ENCODE measurements around the gene HRH2. TPM values are rescaled to one million over a fixed set of nuclear protein-coding genes. Genes with fewer than 3 reads are reported as not detected.

The HRH2 gene
- total and polyA plus RNA-seq, 2 donors (not counting 1 experiment from before 2014, with no cell fraction given): 0.46 TPM; not detected in 1

DNA sequence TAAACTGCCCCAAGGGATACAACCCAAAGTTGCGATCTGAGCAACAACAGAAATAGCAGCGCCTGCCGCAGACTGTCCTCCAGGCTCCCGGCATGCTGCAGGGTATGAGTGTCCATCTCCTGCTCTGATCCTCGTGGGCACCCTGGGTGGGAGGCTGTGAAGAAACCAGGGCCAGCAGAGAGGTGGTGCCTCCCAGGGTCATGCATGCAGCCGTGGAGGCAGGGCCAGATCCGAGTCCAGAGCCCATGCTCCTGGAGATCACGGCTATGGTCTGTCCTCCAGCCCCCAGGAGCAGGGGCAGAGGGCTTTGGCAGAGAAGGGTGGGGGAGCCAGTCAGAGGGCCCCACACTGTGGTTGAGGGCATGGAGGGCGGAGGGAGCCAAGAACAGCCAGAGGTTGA is 29.0 kb downstream of the HRH2 start:
- no peaks in the 10 kb centered on the region for H3K9me3 ChIP-seq (ENCODE audit: control extremely low read depth in 1 of 3, control insufficient read depth in 2 of 3, insufficient read depth in 1 of 3, low read length in 2 of 3)
- H3K4me2 ChIP-seq (replicated peaks; ENCODE audit: low read depth, low read length, poor library complexity, severe bottlenecking): no peak overlapping the region
- no peaks in the 10 kb centered on the region for H3K79me2 ChIP-seq (ENCODE audit: control insufficient read depth, insufficient read depth, low read length)
- Mint-ChIP-seq H3K27me3 (peaks cover 20% of the 10 kb centered on the region), H3K9me3 (ENCODE audit: insufficient read depth) (no peaks in the 10 kb centered on the region), H3K4me3 (no peak overlapping the region), H3K4me1 (no peaks in the 10 kb centered on the region), H3K27ac (no peak overlapping the region)
- H2AFZ ChIP-seq (ENCODE audit: insufficient read depth, low read depth, low read length, poor library complexity, severe bottlenecking): no peak overlapping the region
- intact Hi-C loops (cut with micrococcal nuclease): no loop called here
- no peak overlapping the region for H3K9ac ChIP-seq (ENCODE audit: low read length)
- no peak overlapping the region for H3K27ac ChIP-seq (ENCODE audit: low read length in 2 of 2)
- H4K20me1 ChIP-seq (ENCODE audit: control insufficient read depth, insufficient read depth, low read length, poor library complexity, severe bottlenecking): no peaks in the 10 kb centered on the region
- no peak for DNase-seq
- H3K36me3 ChIP-seq (replicated peaks in 1 of 2; ENCODE audit: control extremely low read depth in 1 of 2, control insufficient read depth in 1 of 2, extremely low read depth in 1 of 2, insufficient read depth in 2 of 2, low read length in 1 of 2): no peaks in the 10 kb centered on the region
- H3K4me1 ChIP-seq (ENCODE audit: control insufficient read depth in 2 of 2, insufficient read depth in 2 of 2, low read length in 2 of 2): no peaks in the 10 kb centered on the region
- POLR2A ChIA-PET: no interaction called here
- no peak for ATAC-seq (ENCODE audit: low read depth)
- TF ChIP-seq, protein P1, sequence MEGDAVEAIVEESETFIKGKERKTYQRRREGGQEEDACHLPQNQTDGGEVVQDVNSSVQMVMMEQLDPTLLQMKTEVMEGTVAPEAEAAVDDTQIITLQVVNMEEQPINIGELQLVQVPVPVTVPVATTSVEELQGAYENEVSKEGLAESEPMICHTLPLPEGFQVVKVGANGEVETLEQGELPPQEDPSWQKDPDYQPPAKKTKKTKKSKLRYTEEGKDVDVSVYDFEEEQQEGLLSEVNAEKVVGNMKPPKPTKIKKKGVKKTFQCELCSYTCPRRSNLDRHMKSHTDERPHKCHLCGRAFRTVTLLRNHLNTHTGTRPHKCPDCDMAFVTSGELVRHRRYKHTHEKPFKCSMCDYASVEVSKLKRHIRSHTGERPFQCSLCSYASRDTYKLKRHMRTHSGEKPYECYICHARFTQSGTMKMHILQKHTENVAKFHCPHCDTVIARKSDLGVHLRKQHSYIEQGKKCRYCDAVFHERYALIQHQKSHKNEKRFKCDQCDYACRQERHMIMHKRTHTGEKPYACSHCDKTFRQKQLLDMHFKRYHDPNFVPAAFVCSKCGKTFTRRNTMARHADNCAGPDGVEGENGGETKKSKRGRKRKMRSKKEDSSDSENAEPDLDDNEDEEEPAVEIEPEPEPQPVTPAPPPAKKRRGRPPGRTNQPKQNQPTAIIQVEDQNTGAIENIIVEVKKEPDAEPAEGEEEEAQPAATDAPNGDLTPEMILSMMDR (IDR thresholded peaks at IDR 0.05): no peak
- no peak for TF ChIP-seq EZH2 (IDR thresholded peaks at IDR 0.05; ENCODE audit: borderline replicate concordance, insufficient read depth, low read depth, low read length, poor library complexity, severe bottlenecking)
- 88% methylated on average over 9 of the region's 9 CpGs for WGBS (ENCODE audit: insufficient coverage)
- CTCF ChIA-PET: no interaction called here
- H3K27me3 ChIP-seq (replicated peaks in 1 of 4; ENCODE audit: control extremely low read depth in 1 of 4, control insufficient read depth in 3 of 4, insufficient read depth in 4 of 4, low read length in 3 of 4): peaks cover 0 to 7% (median 0%) of the 10 kb centered on the region in 4 experiments
- no peak overlapping the region for H3K4me3 ChIP-seq (ENCODE audit: control extremely low read depth in 1 of 5, extremely low read depth in 1 of 5, insufficient read depth in 1 of 5, low read depth in 2 of 5, low read length in 4 of 5)

GRCh38 chr5:175687231-175687701 is 29.4 kb downstream of the HRH2 start:
- ChIA-PET POLR2A (no interaction called here), CTCF (no interaction called here)
- no peaks in the 10 kb centered on the region for H3K4me1 ChIP-seq (ENCODE audit: control insufficient read depth in 2 of 2, insufficient read depth in 2 of 2, low read length in 2 of 2)
- peaks cover 0 to 7% (median 0%) of the 10 kb centered on the region in 4 experiments for H3K27me3 ChIP-seq (replicated peaks in 1 of 4; ENCODE audit: control extremely low read depth in 1 of 4, control insufficient read depth in 3 of 4, insufficient read depth in 4 of 4, low read length in 3 of 4)
- no peak overlapping the region for H3K9ac ChIP-seq (ENCODE audit: low read length)
- H3K4me3 ChIP-seq (ENCODE audit: control extremely low read depth in 1 of 5, extremely low read depth in 1 of 5, insufficient read depth in 1 of 5, low read depth in 2 of 5, low read length in 4 of 5): no peak overlapping the region
- H3K27ac Mint-ChIP-seq: no peak overlapping the region
- no peaks in the 10 kb centered on the region for H4K20me1 ChIP-seq (ENCODE audit: control insufficient read depth, insufficient read depth, low read length, poor library complexity, severe bottlenecking)
- H3K79me2 ChIP-seq (ENCODE audit: control insufficient read depth, insufficient read depth, low read length): no peaks in the 10 kb centered on the region
- no peak overlapping the region for H3K27ac ChIP-seq (ENCODE audit: low read length in 2 of 2)
- TF ChIP-seq EZH2 (IDR thresholded peaks at IDR 0.05; ENCODE audit: borderline replicate concordance, insufficient read depth, low read depth, low read length, poor library complexity, severe bottlenecking): no peak
- H3K9me3 ChIP-seq (ENCODE audit: control extremely low read depth in 1 of 3, control insufficient read depth in 2 of 3, insufficient read depth in 1 of 3, low read length in 2 of 3): no peaks in the 10 kb centered on the region
- no peaks in the 10 kb centered on the region for H3K36me3 ChIP-seq (replicated peaks in 1 of 2; ENCODE audit: control extremely low read depth in 1 of 2, control insufficient read depth in 1 of 2, extremely low read depth in 1 of 2, insufficient read depth in 2 of 2, low read length in 1 of 2)
- H3K4me3 Mint-ChIP-seq: no peak overlapping the region
- no peak overlapping the region for H3K4me2 ChIP-seq (replicated peaks; ENCODE audit: low read depth, low read length, poor library complexity, severe bottlenecking)
- H3K9me3 Mint-ChIP-seq (ENCODE audit: insufficient read depth): no peaks in the 10 kb centered on the region
- DNase-seq (no peak), ATAC-seq (ENCODE audit: low read depth) (no peak)
- no peaks in the 10 kb centered on the region for H3K4me1 Mint-ChIP-seq
- WGBS (ENCODE audit: insufficient coverage): 92% methylated on average over 14 of the region's 14 CpGs
- H2AFZ ChIP-seq (ENCODE audit: insufficient read depth, low read depth, low read length, poor library complexity, severe bottlenecking): no peak overlapping the region
- intact Hi-C loops (cut with micrococcal nuclease): no loop called here
- peaks cover 20% of the 10 kb centered on the region for H3K27me3 Mint-ChIP-seq
